HepG2 (cell line): ENCODE results near the gene ENDOU. TPM values are rescaled to one million over a fixed set of nuclear protein-coding genes. Genes with fewer than 3 reads are reported as not detected.

ENCODE experiments used
- ATAC-seq: fragments of 200-7000 bp; cut with Tn5 transposase; 3 replicates; pipeline ENCODE4 v1.9.1; 2020; ENCODE audit warnings: mild to moderate bottlenecking, moderate library complexity
- BruUV-seq: library from RNA; stranded (reverse); fragments of 400-500 nt; replicated peaks from 2 replicates; lab custom pipeline; 2021; lab: Mats Ljungman, UMichigan
- CTCF ChIA-PET: fragments of 300-600 bp; formaldehyde crosslinking; extraction: SDS; loops from one replicate; lab custom pipeline; 2021; ENCODE audit warnings: low total read pairs, inconsistent platforms, low intra/inter-chr PET ratio; lab: Yijun Ruan, JAX
- POLR2A ChIA-PET: fragments of 350-600 bp; sonication (Branson Sonifier 250); formaldehyde crosslinking; loops from one replicate; lab custom pipeline; 2020; ENCODE audit warnings: antibody characterized with exemption, inconsistent platforms; lab: Yijun Ruan, JAX
- DNase-seq: peaks from one replicate; pipeline ENCODE4 v3.0.0-alpha.2; 2015; ENCODE audit warnings: low spot score
- FAIRE-seq: peaks from 3 replicates; lab custom pipeline; 2011; peaks lifted over from hg19 to GRCh38; lab: Jason Lieb, UNC
- H2AFZ ChIP-seq: one replicate; pipeline ENCODE4 v1.6.1; 2011; ENCODE audit warnings: low read length, inconsistent platforms
- H3K27ac ChIP-seq: fragments of 300-600 bp; 3 replicates; pipeline ENCODE4 v1.8.0; 2011; ENCODE audit warnings: mixed run types, mild to moderate bottlenecking, mixed read lengths, low read length, inconsistent platforms; ENCODE audit not compliant: insufficient read depth; ENCODE audit errors: extremely low read length
- H3K27me3 ChIP-seq, 2 experiments: fragments of 200-600 bp in 1 of 2; 2 replicates in 1 of 2; 3 replicates in 1 of 2; pipeline versions ENCODE4 v1.6.0 to v1.8.0; 2011; ENCODE audit warnings: low read length in 2 of 2, mild to moderate bottlenecking in 2 of 2, moderate library complexity in 2 of 2, inconsistent platforms in 1 of 2; ENCODE audit not compliant: insufficient read depth in 2 of 2, control insufficient read depth in 1 of 2
- H3K36me3 ChIP-seq, 2 experiments: fragments of 200-600 bp in 1 of 2; replicated peaks in 1 of 2; 2 replicates in 1 of 2; 3 replicates in 1 of 2; pipeline versions ENCODE4 v1.5.1 to v1.8.0; 2011; ENCODE audit warnings: low read length in 2 of 2, inconsistent platforms in 1 of 2; ENCODE audit not compliant: insufficient read depth in 2 of 2, control insufficient read depth in 1 of 2
- H3K4me1 ChIP-seq: 2 replicates; pipeline ENCODE4 v1.5.1; 2012; ENCODE audit warnings: low read length, inconsistent platforms; ENCODE audit not compliant: insufficient read depth
- H3K4me2 ChIP-seq: 2 replicates; pipeline ENCODE4 v1.6.0; 2011; ENCODE audit warnings: low read depth, low read length, inconsistent platforms
- H3K4me3 ChIP-seq, 3 experiments: fragments of 200-600 bp in 1 of 3; sonication (generic), shearing (Covaris generic) in 1 of 3; replicated peaks in 1 of 3; 2 replicates each; pipeline ENCODE4 v1.5.1; 2011 to 2016; ENCODE audit warnings: low read length in 3 of 3, inconsistent platforms in 2 of 3, low read depth in 2 of 3, mild to moderate bottlenecking in 2 of 3, control low read depth in 1 of 3, mixed read lengths in 1 of 3; ENCODE audit not compliant: insufficient read depth in 1 of 3
- H3K79me2 ChIP-seq: one replicate; pipeline ENCODE4 v1.6.1; 2011; ENCODE audit warnings: low read length, inconsistent platforms; ENCODE audit not compliant: insufficient read depth
- H3K9ac ChIP-seq: 2 replicates; pipeline ENCODE4 v1.6.0; 2011; ENCODE audit warnings: mild to moderate bottlenecking, low read depth, low read length, inconsistent platforms; ENCODE audit not compliant: insufficient read depth
- H3K9me3 ChIP-seq: 2 replicates; pipeline ENCODE4 v1.5.1; 2012; ENCODE audit warnings: mild to moderate bottlenecking, low read length
- H4K20me1 ChIP-seq: 2 replicates; pipeline ENCODE4 v1.6.0; 2011; ENCODE audit warnings: inconsistent platforms, mild to moderate bottlenecking, low read length, moderate library complexity; ENCODE audit not compliant: insufficient read depth
- ATF7 ChIP-seq, 2 experiments: fragments of 450-650 bp in 1 of 2; sonication (generic) in 1 of 2; formaldehyde crosslinking in 1 of 2; IDR thresholded peaks; 2 replicates each; pipeline versions ENCODE4 v1.4.0 to v1.6.1; 2016 to 2020; ENCODE audit warnings: antibody characterized with exemption in 1 of 2, mild to moderate bottlenecking in 1 of 2, missing genetic modification reagents in 1 of 2
- CREB1 ChIP-seq, 2 experiments: fragments of 450-650 bp in 1 of 2; IDR thresholded peaks; 2 replicates each; pipeline ENCODE4 v1.6.1; 2016 to 2017; ENCODE audit warnings: control low read depth in 1 of 2, mild to moderate bottlenecking in 1 of 2, missing compliant biosample characterization in 1 of 2, missing genetic modification characterization in 1 of 2
- FOXJ3 ChIP-seq: sonication (generic); formaldehyde crosslinking; IDR thresholded peaks from 2 replicates; pipeline ENCODE4 v1.4.0; 2020; ENCODE audit warnings: missing genetic modification reagents, mild to moderate bottlenecking, borderline replicate concordance
- HNRNPL ChIP-seq: fragments of 200-400 bp; formaldehyde crosslinking; IDR thresholded peaks from 2 replicates; pipeline ENCODE4 v1.6.1; 2017; ENCODE audit warnings: mild to moderate bottlenecking, low read depth, low read length
- MED13 ChIP-seq: sonication (generic); formaldehyde crosslinking; IDR thresholded peaks from 2 replicates; pipeline ENCODE4 v1.5.0; 2020; ENCODE audit warnings: missing genetic modification reagents
- MXD1 ChIP-seq: sonication (generic); formaldehyde crosslinking; IDR thresholded peaks from 2 replicates; pipeline ENCODE4 v1.4.0; 2020; ENCODE audit warnings: mild to moderate bottlenecking, missing genetic modification reagents
- MZF1 ChIP-seq: sonication (generic); formaldehyde crosslinking; IDR thresholded peaks from 2 replicates; pipeline ENCODE4 v1.8.1; 2023; ENCODE audit warnings: mild to moderate bottlenecking, missing genetic modification reagents, borderline replicate concordance
- RFX3 ChIP-seq: IDR thresholded peaks from 2 replicates; pipeline ENCODE4 v1.6.1; 2016; ENCODE audit warnings: missing biosample characterization, missing genetic modification reagents
- SNAI1 ChIP-seq: sonication (generic); formaldehyde crosslinking; IDR thresholded peaks from 2 replicates; pipeline ENCODE4 v1.5.0; 2020; ENCODE audit warnings: mild to moderate bottlenecking, missing genetic modification reagents, borderline replicate concordance
- ZBTB46 ChIP-seq: sonication (generic); formaldehyde crosslinking; IDR thresholded peaks from 2 replicates; pipeline ENCODE4 v1.4.0; 2020; ENCODE audit warnings: mild to moderate bottlenecking, missing genetic modification reagents, borderline replicate concordance
- ZNF550 ChIP-seq: sonication (generic); formaldehyde crosslinking; IDR thresholded peaks from 2 replicates; pipeline ENCODE4 v1.4.0; 2020; ENCODE audit warnings: mild to moderate bottlenecking, missing genetic modification reagents, borderline replicate concordance
- WGBS: methylation state at CpG from one replicate; pipeline ENCODE4 v1.1.6; 2017; ENCODE audit warnings: low lambda C conversion rate; 5-methylcytosine and 5-hydroxymethylcytosine counted together
- in situ Hi-C: cut with HindIII; loops from 2 replicates; pipeline ENCODE4 v1.10.0; 2017; ENCODE audit warnings: low pct_unique_long_range_greater_than_20kb; ENCODE audit not compliant: extremely low pct_ligation_motif_present
- intact Hi-C: fragments of 100-400 bp; cut with micrococcal nuclease; formaldehyde crosslinking; loops from one replicate; pipeline ENCODE4 v1.10.0; 2022; ENCODE audit not compliant: unreplicated experiment
- polyA plus RNA-seq, 8 experiments: library from polyadenylated mRNA; depleted of rRNA in 3 of 8; stranded (reverse) in 7 of 8; unstranded in 1 of 8; fragments of >200 nt; fragmentation: Illumina TruSeq in 4 of 8; extraction: Trizol in 4 of 8; gene quantifications; 2 replicates each; pipeline versions ENCODE4 v1.2.1 to v1.2.3, GENCODE V29; 2011 to 2016; ENCODE audit warnings: low read depth in 4 of 8, missing spikeins in 1 of 8, mixed read lengths in 1 of 8; ENCODE audit not compliant: insufficient read depth in 1 of 8
- total RNA-seq, 5 experiments: library from RNA; depleted of rRNA; stranded (reverse); fragments of >200 nt; fragmentation: Illumina TruSeq; extraction: Trizol; gene quantifications; 2 replicates each; pipeline ENCODE4 v1.2.3, GENCODE V29; 2016; ENCODE audit warnings: low read depth in 1 of 5

The ENDOU gene
- total and polyA plus RNA-seq, 2 of the 13 experiments (the other 11 are each of a cell fraction or from before 2014, with no cell fraction given) = not detected

DNA sequence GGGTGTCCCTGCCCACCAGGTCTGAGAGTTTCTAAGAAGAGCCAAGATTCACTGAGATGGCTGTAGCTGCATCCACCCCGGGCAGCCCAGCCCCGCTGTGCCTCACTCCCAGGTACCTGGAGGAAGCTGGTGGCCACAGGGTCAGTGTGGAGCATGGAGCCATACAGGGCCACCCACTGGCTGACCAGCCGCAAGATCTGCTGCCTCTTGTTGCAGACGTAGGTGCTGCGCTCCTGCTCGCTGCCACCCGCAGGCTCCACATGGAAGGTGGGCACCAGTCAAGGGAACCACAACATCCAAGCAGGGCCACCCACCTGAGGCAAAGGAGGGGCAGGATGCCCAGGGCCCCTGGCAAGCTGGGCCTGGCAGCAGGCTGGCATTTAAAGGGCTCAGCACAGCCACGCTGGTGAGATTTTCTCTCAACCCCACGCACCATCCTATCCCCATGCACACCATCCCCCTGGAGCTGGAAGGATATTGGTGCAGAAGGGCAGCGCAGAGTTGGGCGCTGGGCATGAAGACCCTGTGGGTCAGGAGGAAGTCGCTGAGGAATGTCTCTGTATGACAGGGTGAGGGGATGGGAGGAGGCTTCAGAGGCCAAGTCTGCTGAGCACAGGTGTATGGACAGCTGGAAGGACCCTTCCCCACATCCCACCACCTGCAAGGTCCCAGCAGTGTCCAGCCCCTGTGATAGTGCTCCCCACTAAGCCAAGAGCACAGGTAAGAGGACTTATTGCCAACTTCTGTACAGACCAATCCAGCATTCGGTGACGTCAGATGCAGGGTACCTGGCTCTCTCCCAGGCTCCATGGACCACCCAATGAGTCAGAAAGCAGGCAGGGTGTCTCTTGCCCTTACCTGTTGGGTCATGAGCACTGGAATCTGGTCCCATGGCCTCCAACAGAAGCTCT lies 22.6 kb upstream of the ENDOU start:
- Histone ChIP-seq H3K4me2 (no peak overlapping the region), H3K4me3 (no peak overlapping the region), H3K9ac (no peak overlapping the region), H2AFZ (no peak overlapping the region), H4K20me1 (no peaks in the 10 kb centered on the region), H3K27ac (no peak overlapping the region), H3K9me3 (no peaks in the 10 kb centered on the region), H3K27me3 (peaks cover 17 to 63% of the 10 kb centered on the region in 2 experiments; a peak in 4 of 5 replicates), H3K4me1 (peaks cover 14% of the 10 kb centered on the region), H3K36me3 (no peaks in the 10 kb centered on the region), H3K79me2 (no peaks in the 10 kb centered on the region)
- 67% methylated on average over 3 of the region's 14 CpGs for WGBS
- in situ Hi-C loops = no loop called here
- DNase-seq (no peak), ATAC-seq (no peak), FAIRE-seq (no peak)
- CTCF ChIA-PET = interaction anchor here (1.1 kb wide), 1 partner anchor 11 kb away, joined by 3 read pairs; the partner anchor contains the start of gene RAPGEF3
- intact Hi-C loops = no loop called here
- TF ChIP-seq MZF1 (no peak), CREB1 (IDR thresholded peaks at IDR 0.05) (peak; percentile 89), CREB1 (CRISPR knock-in tag; IDR thresholded peaks at IDR 0.05) (no peak), MED13 (CRISPR knock-in tag) (no peak), ATF7 (IDR thresholded peaks at IDR 0.05) (peak; percentile 74), ATF7 (CRISPR knock-in tag; IDR thresholded peaks at IDR 0.05) (no peak), HNRNPL (0 out of 2 replicates have a peak, but pooled peaks have one; percentile 16), FOXJ3 (CRISPR knock-in tag) (no peak), ZBTB46 (CRISPR knock-in tag) (no peak), RFX3 (CRISPR knock-in tag) (no peak), MXD1 (CRISPR knock-in tag) (no peak), ZNF550 (CRISPR knock-in tag) (no peak), SNAI1 (CRISPR knock-in tag) (no peak)
- no TSS peak for BruUV-seq
- POLR2A ChIA-PET = no interaction called here
